Mononuclear cell (primary cell): ENCODE data around the gene ALPL. TPM values are rescaled to one million over a fixed set of nuclear protein-coding genes. Genes with fewer than 3 reads are reported as not detected.
"Not testable (repeated sequence)": the region's sequence is repeated elsewhere in the genome, so short reads cannot be mapped to it uniquely, and the experiment has no call there.

ENCODE experiments used
- H3K27me3 ChIP-seq: 2 replicates; pipeline ENCODE4 v1.6.0; 2011; ENCODE audit warnings: low read length, control low read depth; ENCODE audit not compliant: insufficient read depth
- H3K4me1 ChIP-seq: 2 replicates; pipeline ENCODE4 v1.5.1; 2011; ENCODE audit warnings: mild to moderate bottlenecking, low read length, control low read depth; ENCODE audit not compliant: insufficient read depth
- H3K4me3 ChIP-seq: 2 replicates; pipeline ENCODE4 v1.5.1; 2011; ENCODE audit warnings: mild to moderate bottlenecking, low read length, moderate library complexity
- H3K9me3 ChIP-seq: 2 replicates; pipeline ENCODE4 v1.5.1; 2011; ENCODE audit warnings: low read depth, mild to moderate bottlenecking, control low read depth, low read length
- total RNA-seq: library from RNA; depleted of rRNA; stranded (reverse); fragments of >200 nt; gene quantifications from one replicate; pipeline ENCODE4 v1.2.3, GENCODE V29; 2012

ALPL gene
- 0.21 TPM for total RNA-seq

- Histone ChIP-seq H3K4me1 (peaks cover 5% of the 10 kb centered on the region), H3K9me3 (no peaks in the 10 kb centered on the region), H3K4me3 (peak within 1 kb of the TSS; percentile 33), H3K27me3 (peaks cover 36% of the 10 kb centered on the region)
Observed at GRCh38 chr1:21509351-21510112, at the start of gene ALPL. ALPL (plus strand) TSS chr1:21509423; CDS start chr1:21554082, 44,659 bp downstream.

GRCh38 chr1:21465127-21465526 lies 44.1 kb upstream of the ALPL start:
- not testable (repeated sequence) for H3K9me3 ChIP-seq, H3K4me1 ChIP-seq, H3K4me3 ChIP-seq, H3K27me3 ChIP-seq

- not testable (repeated sequence) for H3K9me3 ChIP-seq, H3K4me1 ChIP-seq, H3K4me3 ChIP-seq, H3K27me3 ChIP-seq
Observed at GRCh38 chr1:21467946-21468345, 41.3 kb upstream of the ALPL start.

GRCh38 chr1:21468599-21468998 lies 40.6 kb upstream of the ALPL start:
- H3K27me3 ChIP-seq: no peaks in the 10 kb centered on the region
- H3K4me1 ChIP-seq: no peaks in the 10 kb centered on the region
- H3K9me3 ChIP-seq: no peaks in the 10 kb centered on the region
- H3K4me3 ChIP-seq: no peak overlapping the region

- no peaks in the 10 kb centered on the region for H3K9me3 ChIP-seq
Observed at GRCh38 chr1:21469581-21469980, 39.6 kb upstream of the ALPL start.

GRCh38 chr1:21472861-21473260 lies 36.4 kb upstream of the ALPL start:
- H3K9me3 ChIP-seq: no peaks in the 10 kb centered on the region
- H3K4me3 ChIP-seq: no peak overlapping the region
- H3K27me3 ChIP-seq: no peaks in the 10 kb centered on the region
- no peaks in the 10 kb centered on the region for H3K4me1 ChIP-seq

More at GRCh38 chr1:21469581-21469980, 39.6 kb upstream of the ALPL start:
- Histone ChIP-seq H3K4me1 (no peaks in the 10 kb centered on the region), H3K27me3 (no peaks in the 10 kb centered on the region), H3K4me3 (no peak overlapping the region)

GRCh38 chr1:21478356-21478755 lies 30.9 kb upstream of the ALPL start:
- Histone ChIP-seq H3K27me3 (no peaks in the 10 kb centered on the region), H3K9me3 (no peaks in the 10 kb centered on the region), H3K4me1 (no peaks in the 10 kb centered on the region), H3K4me3 (no peak overlapping the region)

GRCh38 chr1:21483881-21484280 lies 25.3 kb upstream of the ALPL start:
- not testable (repeated sequence) for H3K27me3 ChIP-seq, H3K9me3 ChIP-seq, H3K4me1 ChIP-seq, H3K4me3 ChIP-seq

GRCh38 chr1:21489146-21489545 lies 20.1 kb upstream of the ALPL start:
- Histone ChIP-seq H3K27me3 (no peaks in the 10 kb centered on the region), H3K4me1 (peaks cover 8% of the 10 kb centered on the region), H3K9me3 (no peaks in the 10 kb centered on the region), H3K4me3 (no peak overlapping the region)

- peaks cover 8% of the 10 kb centered on the region for H3K4me1 ChIP-seq
- no peak overlapping the region for H3K4me3 ChIP-seq
Observed at GRCh38 chr1:21490774-21491487, 18.3 kb upstream of the ALPL start.

GRCh38 chr1:21491488-21492355 lies 17.5 kb upstream of the ALPL start:
- no peaks in the 10 kb centered on the region for H3K27me3 ChIP-seq
- H3K4me1 ChIP-seq: peaks cover 8% of the 10 kb centered on the region
- no peak overlapping the region for H3K4me3 ChIP-seq
- no peaks in the 10 kb centered on the region for H3K9me3 ChIP-seq

More at GRCh38 chr1:21490774-21491487, 18.3 kb upstream of the ALPL start:
- Histone ChIP-seq H3K9me3 (no peaks in the 10 kb centered on the region), H3K27me3 (no peaks in the 10 kb centered on the region)

GRCh38 chr1:21492356-21492625 lies 16.9 kb upstream of the ALPL start:
- Histone ChIP-seq H3K4me3 (no peak overlapping the region), H3K27me3 (no peaks in the 10 kb centered on the region), H3K4me1 (peaks cover 8% of the 10 kb centered on the region), H3K9me3 (no peaks in the 10 kb centered on the region)

- no peaks in the 10 kb centered on the region for H3K4me1 ChIP-seq
- H3K9me3 ChIP-seq: no peaks in the 10 kb centered on the region
- H3K4me3 ChIP-seq: no peak overlapping the region
- no peaks in the 10 kb centered on the region for H3K27me3 ChIP-seq
Observed at GRCh38 chr1:21494196-21494595, 15.0 kb upstream of the ALPL start.

GRCh38 chr1:21495225-21495820 lies 13.9 kb upstream of the ALPL start:
- Histone ChIP-seq H3K4me1 (no peaks in the 10 kb centered on the region), H3K27me3 (no peaks in the 10 kb centered on the region), H3K9me3 (no peaks in the 10 kb centered on the region), H3K4me3 (no peak overlapping the region)

GRCh38 chr1:21496063-21496462 lies 13.2 kb upstream of the ALPL start:
- no peaks in the 10 kb centered on the region for H3K27me3 ChIP-seq
- H3K4me3 ChIP-seq: no peak overlapping the region
- no peaks in the 10 kb centered on the region for H3K9me3 ChIP-seq
- H3K4me1 ChIP-seq: no peaks in the 10 kb centered on the region
